SHP77 treated with DMSO at 0.1 percent for 48 hours (cell line): ENCODE results near the gene FAM174C.

Source experiments
- DNase-seq: peaks from one replicate; lab custom pipeline; 2025; lab: John Stamatoyannopoulos, UW

The FAM174C gene

DNA sequence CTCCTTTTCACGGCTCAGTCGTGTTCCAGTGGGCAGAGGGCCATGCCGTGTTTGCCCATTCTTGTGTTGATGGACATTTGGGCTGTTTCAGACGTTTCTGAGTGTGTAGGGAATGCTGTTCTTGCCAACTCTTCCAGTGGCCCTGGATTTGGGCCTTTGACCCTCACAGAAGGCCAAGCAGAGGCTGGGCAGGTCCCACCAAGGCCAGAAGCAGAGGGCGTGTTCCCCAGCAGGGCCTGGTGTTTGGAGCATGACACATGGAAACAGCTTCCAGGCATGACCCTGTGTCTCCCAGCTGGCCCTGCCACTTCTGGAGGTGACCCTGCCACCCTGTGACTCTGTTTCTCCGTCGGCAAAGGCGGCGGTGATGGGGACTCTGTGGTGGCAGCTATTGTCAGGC lies 46.2 kb downstream of the FAM174C start:
- no peak for DNase-seq

DNA sequence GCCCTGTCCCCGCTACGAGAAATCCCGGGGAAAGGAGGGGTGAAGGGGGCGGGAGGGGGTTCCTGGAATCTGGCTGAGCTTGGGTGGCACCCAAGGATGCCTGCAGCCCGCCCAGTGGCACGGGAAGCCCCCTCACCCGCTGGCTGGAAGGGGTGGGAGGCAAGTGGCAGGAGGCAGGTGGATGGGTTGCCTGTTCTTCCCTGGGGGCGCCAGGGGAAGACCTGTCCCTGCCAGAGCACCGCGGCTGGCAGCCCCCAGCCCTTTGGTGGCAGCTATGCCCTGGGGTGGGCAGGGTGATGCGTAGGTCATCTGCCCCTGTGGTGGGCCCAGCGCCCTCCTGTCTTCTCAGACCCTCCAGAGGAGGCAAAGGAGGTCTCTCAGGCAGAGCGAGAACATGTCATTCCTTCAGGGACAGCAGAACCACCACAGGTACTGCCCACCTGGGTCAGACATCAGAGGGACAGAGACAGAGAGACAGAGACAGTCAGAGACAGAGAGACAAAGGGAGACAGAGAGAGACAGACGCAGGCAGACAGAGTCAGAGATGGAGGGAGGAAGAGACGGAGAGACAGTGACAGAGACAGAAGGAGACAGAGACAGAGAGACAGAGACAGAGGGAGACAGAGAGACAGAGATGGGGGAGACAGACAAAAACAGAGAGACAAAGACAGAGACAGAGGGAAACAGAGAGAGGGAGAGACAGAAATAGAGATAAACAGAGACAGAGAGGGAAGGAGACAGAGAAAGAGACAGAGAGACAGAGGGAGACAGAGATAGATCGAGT lies 47.1 kb downstream of the FAM174C start:
- no peak for DNase-seq

DNA sequence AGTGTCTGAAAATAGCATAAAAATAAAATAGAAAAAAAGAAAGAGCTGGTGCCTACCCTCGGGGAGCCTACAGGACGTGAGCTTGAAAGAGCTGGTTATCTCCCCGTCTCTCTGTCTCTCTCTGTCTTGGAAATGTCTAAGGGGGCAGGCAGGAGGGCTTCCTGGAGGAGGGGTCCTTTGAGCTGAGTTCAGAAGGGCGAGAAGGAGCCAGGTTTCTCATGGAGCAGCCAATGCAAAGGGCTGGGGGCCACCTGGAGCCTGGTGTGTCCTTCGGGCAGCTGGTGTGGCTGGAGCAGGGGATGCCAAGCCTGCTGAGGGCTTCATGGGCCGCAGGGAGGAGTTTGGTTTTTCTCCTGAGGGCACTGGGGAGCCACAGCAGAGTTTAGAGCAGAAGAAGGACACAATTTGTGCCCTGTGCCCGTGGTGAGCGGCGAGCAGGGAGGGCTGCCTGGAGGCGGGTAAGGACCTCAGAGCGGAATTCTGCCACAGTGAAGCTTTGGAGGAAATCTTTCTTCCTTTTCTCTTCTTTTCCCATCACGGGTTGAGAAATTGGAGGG lies 49.0 kb downstream of the FAM174C start:
- no peak for DNase-seq

DNA sequence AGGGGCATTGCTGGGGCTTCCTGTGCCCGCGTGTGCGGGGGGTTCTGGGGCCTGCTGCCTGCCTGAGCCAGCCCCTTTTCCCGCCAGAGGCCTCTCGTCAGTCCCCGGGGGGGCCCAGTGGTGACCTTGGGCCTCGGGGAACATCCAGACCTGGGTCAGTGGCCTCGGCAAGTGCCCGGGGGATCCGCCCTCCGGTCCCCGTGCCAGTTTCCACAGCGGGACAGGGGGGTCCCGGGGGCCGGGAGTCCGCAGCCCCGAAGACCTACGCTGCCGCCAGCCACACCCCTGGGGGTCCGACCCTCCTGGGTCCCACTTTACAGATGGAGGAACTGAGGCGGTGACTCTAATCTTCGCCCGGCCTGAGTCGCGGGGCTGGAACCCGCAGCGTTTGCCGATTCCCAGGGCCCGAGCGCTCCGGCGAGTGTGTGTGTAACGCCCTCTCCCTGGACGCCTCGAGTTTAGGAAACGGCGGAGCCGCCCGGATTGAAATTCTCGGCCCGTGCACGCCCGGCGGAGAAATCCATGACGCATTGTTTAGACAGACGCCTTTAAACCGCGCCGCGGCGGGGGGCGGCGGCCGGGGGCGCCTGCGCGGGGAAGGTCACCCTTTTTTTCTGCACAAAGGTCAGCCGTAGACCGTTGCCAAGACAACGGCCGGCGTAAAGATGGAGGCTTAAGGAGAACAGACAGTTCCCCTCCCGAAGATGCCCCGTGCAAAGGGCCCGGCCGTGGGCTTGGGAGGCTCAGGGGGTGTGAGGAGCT lies 49.7 kb downstream of the FAM174C start:
- no peak for DNase-seq

DNA sequence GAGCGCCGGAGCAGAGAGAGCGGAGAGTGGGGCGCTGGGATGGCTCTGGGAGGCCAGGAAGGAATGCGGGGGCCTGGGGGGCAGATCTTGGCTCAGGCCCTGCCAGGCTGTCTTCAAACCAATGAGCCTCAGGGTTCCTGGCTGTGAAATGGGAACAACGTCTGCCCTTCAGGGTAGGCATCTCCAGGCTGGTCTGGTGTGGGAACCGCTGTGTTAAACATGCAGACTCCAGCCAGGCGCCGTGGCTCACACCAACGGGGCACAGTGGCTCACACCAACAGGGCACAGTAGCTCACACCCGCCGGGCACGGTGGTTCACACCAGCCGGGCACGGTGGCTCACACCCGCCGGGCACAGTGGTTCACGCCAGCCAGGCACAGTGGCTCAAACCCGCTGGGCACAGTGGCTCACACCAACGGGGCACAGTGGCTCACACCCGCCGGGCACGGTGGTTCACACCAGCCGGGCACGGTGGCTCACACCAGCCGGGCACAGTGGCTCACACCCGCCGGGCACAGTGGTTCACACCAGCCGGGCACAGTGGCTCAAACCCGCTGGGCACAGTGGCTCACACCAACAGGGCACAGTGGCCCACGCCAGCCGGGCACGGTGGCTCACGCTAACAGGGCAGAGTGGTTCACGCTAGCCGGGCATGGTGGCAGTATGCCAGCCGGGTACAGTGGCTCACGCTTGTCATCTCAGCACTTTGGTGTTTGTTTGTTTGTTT lies 50.4 kb downstream of the FAM174C start:
- DNase-seq: no peak

DNA sequence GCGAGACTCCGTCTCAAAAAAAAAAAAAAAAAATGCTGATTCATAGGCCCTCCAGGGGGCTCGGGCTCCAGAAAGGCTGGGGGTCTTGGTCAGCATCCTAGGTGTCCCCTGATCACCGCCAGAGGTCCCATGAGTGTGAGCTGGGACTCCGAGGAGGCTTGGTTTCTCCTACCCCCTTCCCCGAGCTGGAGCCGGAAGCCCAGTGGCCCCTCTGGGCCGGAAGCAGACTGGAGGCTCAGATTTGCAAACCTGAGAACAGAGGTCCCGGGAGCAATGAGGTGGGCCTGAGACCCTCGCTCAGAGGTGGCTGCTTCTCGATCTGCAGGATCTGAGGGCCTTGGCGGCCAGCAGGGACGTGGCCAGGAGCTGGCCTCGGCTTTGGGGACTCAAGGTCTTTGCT lies 51.8 kb downstream of the FAM174C start:
- DNase-seq: no peak
